Keratinocyte (primary cell): ENCODE measurements around the gene ZNF787. TPM values are rescaled to one million over a fixed set of nuclear protein-coding genes. Genes with fewer than 3 reads are reported as not detected.

Experiments used
- DNase-seq: peaks from one replicate; pipeline ENCODE4 v3.0.0-alpha.2; 2011; ENCODE audit warnings: low read depth, missing footprints, low spot score
- FAIRE-seq: peaks from 2 replicates; lab custom pipeline; 2011; peaks lifted over from hg19 to GRCh38; lab: Jason Lieb, UNC
- H2AFZ ChIP-seq: 2 replicates; pipeline ENCODE4 v1.6.0; 2012; ENCODE audit warnings: low read length, control low read depth, inconsistent platforms; ENCODE audit not compliant: control insufficient read depth
- H3K27ac ChIP-seq: 2 replicates; pipeline ENCODE4 v1.5.1; 2011; ENCODE audit warnings: low read length; ENCODE audit not compliant: control insufficient read depth, insufficient read depth
- H3K27me3 ChIP-seq: 3 replicates; pipeline ENCODE4 v1.6.0; 2011; ENCODE audit warnings: low read length; ENCODE audit not compliant: control insufficient read depth, insufficient read depth; ENCODE audit errors: extremely low read depth
- H3K36me3 ChIP-seq, 2 experiments: 2 replicates in 1 of 2; 3 replicates in 1 of 2; pipeline ENCODE4 v1.5.1; 2011; ENCODE audit warnings: low read length in 2 of 2, mild to moderate bottlenecking in 1 of 2; ENCODE audit not compliant: control insufficient read depth in 2 of 2, insufficient read depth in 2 of 2; ENCODE audit errors: extremely low read depth in 1 of 2
- H3K4me1 ChIP-seq: 3 replicates; pipeline ENCODE4 v1.5.1; 2011; ENCODE audit warnings: low read length; ENCODE audit not compliant: control insufficient read depth, insufficient read depth; ENCODE audit errors: extremely low read depth
- H3K4me2 ChIP-seq: 3 replicates; pipeline ENCODE4 v1.6.0; 2011; ENCODE audit warnings: low read depth, low read length; ENCODE audit not compliant: control insufficient read depth, insufficient read depth; ENCODE audit errors: extremely low read depth
- H3K4me3 ChIP-seq, 3 experiments: fragments of 200-600 bp in 1 of 3; sonication (generic) in 1 of 3; 2 replicates in 2 of 3; 3 replicates in 1 of 3; pipeline ENCODE4 v1.5.1; 2011 to 2016; ENCODE audit warnings: low read length in 3 of 3, mild to moderate bottlenecking in 3 of 3, control low read depth in 2 of 3, inconsistent platforms in 1 of 3, low read depth in 1 of 3, mixed read lengths in 1 of 3, mixed run types in 1 of 3, moderate library complexity in 1 of 3; ENCODE audit not compliant: control insufficient read depth in 2 of 3, insufficient read depth in 2 of 3; ENCODE audit errors: extremely low read depth in 1 of 3
- H3K79me2 ChIP-seq: 2 replicates; pipeline ENCODE4 v1.6.0; 2012; ENCODE audit warnings: low read length; ENCODE audit not compliant: control insufficient read depth, insufficient read depth
- H3K9ac ChIP-seq: 3 replicates; pipeline ENCODE4 v1.6.0; 2011; ENCODE audit warnings: low read length; ENCODE audit not compliant: control insufficient read depth, insufficient read depth; ENCODE audit errors: extremely low read depth
- H3K9me1 ChIP-seq: 3 replicates; pipeline ENCODE4 v1.6.0; 2011; ENCODE audit warnings: low read length; ENCODE audit not compliant: control insufficient read depth, insufficient read depth; ENCODE audit errors: extremely low read depth
- H3K9me3 ChIP-seq: 2 replicates; pipeline ENCODE4 v1.5.1; 2012; ENCODE audit warnings: low read depth, low read length; ENCODE audit not compliant: control insufficient read depth
- H4K20me1 ChIP-seq: 3 replicates; pipeline ENCODE4 v1.6.0; 2011; ENCODE audit warnings: low read length; ENCODE audit not compliant: control insufficient read depth, insufficient read depth; ENCODE audit errors: extremely low read depth
- CTCF ChIP-seq, 3 experiments: IDR thresholded peaks in 1 of 3; conservative IDR thresholded peaks in 1 of 3; optimal IDR thresholded peaks in 1 of 3; 2 replicates in 2 of 3; 3 replicates in 1 of 3; pipeline versions ENCODE3 to v1.5.1; 2011; ENCODE audit warnings: low read length in 3 of 3, mild to moderate bottlenecking in 3 of 3, moderate library complexity in 2 of 3, control low read depth in 1 of 3, inconsistent platforms in 1 of 3; ENCODE audit not compliant: insufficient read depth in 2 of 3; ENCODE audit errors: extremely low read depth in 1 of 3
- EZH2 ChIP-seq: IDR thresholded peaks from one replicate; pipeline ENCODE4 v1.6.1; 2012; ENCODE audit warnings: inconsistent platforms, mild to moderate bottlenecking, low read length, moderate library complexity
- dilution Hi-C: fragments of 300-500 bp; cut with MboI; formaldehyde crosslinking; loops from one replicate; pipeline ENCODE4 v1.7.0; 2020; ENCODE audit warnings: low sequenced_read_pairs; ENCODE audit not compliant: extremely low pct_ligation_motif_present
- polyA minus RNA-seq, 3 experiments: library from RNA; depleted of rRNA, polyadenylated mRNA; stranded (reverse); fragments of >200 nt; gene quantifications; 1 replicate in 1 of 3; 2 replicates in 1 of 3; 3 replicates in 1 of 3; pipeline ENCODE4 v1.2.3, GENCODE V29; 2011
- polyA plus RNA-seq, 5 experiments: library from polyadenylated mRNA; depleted of rRNA in 3 of 5; stranded (reverse) in 3 of 5; stranded (forward) in 1 of 5; unstranded in 1 of 5; fragments of >200 nt; gene quantifications; 1 replicate in 1 of 5; 2 replicates in 3 of 5; 3 replicates in 1 of 5; pipeline versions ENCODE4 v1.2.1 to v1.2.3, GENCODE V29; 2011 to 2012; ENCODE audit warnings: missing spikeins in 2 of 5, low read depth in 1 of 5, low replicate concordance in 1 of 5

Gene ZNF787
- polyA plus RNA-seq (4.0 to 10.7 TPM (median 5.6 TPM) in 3 replicates), polyA minus RNA-seq (2.9 to 6.1 TPM (median 4.0 TPM) in 3 replicates)
- polyA plus RNA-seq (2011; ENCODE audit: low read depth), result 2.9 TPM
- polyA plus RNA-seq (2011; cell fraction: cytosol; rRNA removed), result 3.7 and 13.4 TPM in 2 replicates
- polyA plus RNA-seq (2011; cell fraction: nucleus; rRNA removed), result 4.3 and 8.7 TPM in 2 replicates
- 5.8 and 21.8 TPM in 2 replicates for polyA plus RNA-seq (2012; ENCODE audit: low replicate concordance)
- 37.2 TPM for polyA minus RNA-seq (2011; cell fraction: cytosol; rRNA and poly(A)+ RNA removed)
- polyA minus RNA-seq (2011; cell fraction: nucleus; rRNA and poly(A)+ RNA removed), result 5.2 and 8.5 TPM in 2 replicates

GRCh38 chr19:56121180-56122167 is at the start of gene ZNF787:
ZNF787 (minus strand) TSS chr19:56121295; CDS start chr19:56103217, 18,078 bp downstream.
- peak within 1 kb of the TSS; percentile 80 for H3K27ac ChIP-seq
- H2AFZ ChIP-seq, result peak within 1 kb of the TSS; percentile 94
- no peaks in the 10 kb centered on the region for H3K9me3 ChIP-seq
- no peak for FAIRE-seq
- H3K9me1 ChIP-seq, result peaks cover 2% of the 10 kb centered on the region
- H3K4me2 ChIP-seq, result peak within 1 kb of the TSS; percentile 93
- dilution Hi-C loops, result no loop called here
- peaks cover 40% of the 10 kb centered on the region for H3K79me2 ChIP-seq
- H3K4me1 ChIP-seq, result peaks cover 18% of the 10 kb centered on the region
- TF ChIP-seq EZH2 (no peak), CTCF (optimal IDR thresholded peaks at IDR 0.05 in 1 of 3, IDR thresholded peaks at IDR 0.05 in 1 of 3, conservative IDR thresholded peaks at IDR 0.05 in 1 of 3; ENCODE audit: extremely low read depth in 1 of 3, insufficient read depth in 2 of 3, low read length in 3 of 3) (no peak)
- peak; percentile 86 for DNase-seq
- no peaks in the 10 kb centered on the region for H3K27me3 ChIP-seq
- H4K20me1 ChIP-seq, result peaks cover 17% of the 10 kb centered on the region
- H3K36me3 ChIP-seq, result peaks cover 3 to 14% of the 10 kb centered on the region in 2 experiments
- H3K4me3 ChIP-seq, result peak within 1 kb of the TSS; percentile 77 to 83 (median 77)
- peak within 1 kb of the TSS; percentile 89 for H3K9ac ChIP-seq

GRCh38 chr19:56170261-56170660 is 49.2 kb upstream of the ZNF787 start:
- Histone ChIP-seq H3K9me3 (no peaks in the 10 kb centered on the region), H3K4me3 (no peak overlapping the region), H3K36me3 (no peaks in the 10 kb centered on the region), H3K9me1 (no peaks in the 10 kb centered on the region), H3K4me2 (no peak overlapping the region), H3K4me1 (peaks cover 3% of the 10 kb centered on the region), H3K27ac (no peak overlapping the region), H4K20me1 (no peaks in the 10 kb centered on the region), H3K79me2 (no peaks in the 10 kb centered on the region), H3K9ac (no peak overlapping the region), H2AFZ (no peak overlapping the region), H3K27me3 (peaks cover 7% of the 10 kb centered on the region)
- FAIRE-seq, result no peak
- DNase-seq, result no peak
- dilution Hi-C loops, result no loop called here
- TF ChIP-seq EZH2, result no peak
- no peak for TF ChIP-seq CTCF (optimal IDR thresholded peaks at IDR 0.05 in 1 of 3, IDR thresholded peaks at IDR 0.05 in 1 of 3, conservative IDR thresholded peaks at IDR 0.05 in 1 of 3; ENCODE audit: extremely low read depth in 1 of 3, insufficient read depth in 2 of 3, low read length in 3 of 3)
